GM21786 (cell line): Measurements from ENCODE around the gene RAB23.

Source experiments
- ATAC-seq: cut with Tn5 transposase; IDR thresholded peaks from one replicate; pipeline ENCODE4 v1.9.1; 2021; ENCODE audit not compliant: unreplicated experiment

RAB23 gene

DNA sequence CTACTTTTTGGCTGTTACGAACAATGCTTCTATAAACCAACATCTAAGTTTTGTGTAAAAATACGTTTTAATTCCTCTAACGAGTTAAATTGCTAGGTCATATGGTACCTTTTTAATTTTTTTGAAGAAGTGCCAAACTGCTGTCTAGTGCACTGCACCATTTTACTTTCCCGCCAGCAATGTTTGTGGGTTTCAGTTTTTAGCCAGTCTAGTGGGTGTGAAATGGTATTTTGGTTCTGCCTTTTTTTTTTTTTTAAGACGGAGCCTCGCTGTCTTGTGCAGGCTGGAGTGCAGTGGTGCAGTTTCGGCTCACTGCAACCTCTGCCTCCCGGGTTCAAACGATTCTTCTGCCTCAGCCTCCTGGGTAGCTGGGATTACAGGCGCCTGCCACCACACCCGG lies 84.1 kb downstream of the RAB23 start:
- no peak for ATAC-seq

DNA sequence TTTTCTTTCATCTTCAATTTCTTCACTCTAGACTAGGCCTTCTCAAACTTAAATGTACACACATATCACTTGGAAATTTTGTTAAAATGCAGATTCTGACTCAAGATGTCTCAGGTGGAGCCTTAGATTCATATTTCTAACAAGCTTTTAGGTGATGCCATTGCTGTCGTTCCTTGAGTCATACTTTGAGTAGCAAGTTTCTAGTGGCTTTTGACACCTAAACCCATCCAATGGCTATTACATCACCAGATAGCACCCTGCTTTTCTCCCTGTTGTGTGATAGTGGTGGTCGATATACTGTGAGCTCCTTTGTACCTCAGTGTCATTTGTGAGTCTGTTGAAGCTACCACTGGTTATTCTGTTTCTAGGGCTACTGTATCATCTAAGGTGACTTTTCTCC lies 84.8 kb downstream of the RAB23 start:
- ATAC-seq: no peak
